Endothelial cell of umbilical vein (primary cell): Measurements from ENCODE around the gene PNLIP. TPM values are rescaled to one million over a fixed set of nuclear protein-coding genes. Genes with fewer than 3 reads are reported as not detected.

Experiments used
- BruUV-seq: library from RNA; stranded (reverse); fragments of 400-500 nt; replicated peaks from 2 replicates; lab custom pipeline; 2021; lab: Mats Ljungman, UMichigan
- CTCF ChIA-PET: fragments of 300-600, 350-600 bp; sonication (Branson Sonifier 250); formaldehyde crosslinking; loops from one replicate; lab custom pipeline; 2021; ENCODE audit warnings: antibody characterized with exemption, inconsistent platforms; lab: Charles Lee
- POLR2A ChIA-PET: fragments of 300-600, 350-600 bp; sonication (Branson Sonifier 250); formaldehyde crosslinking; loops from one replicate; lab custom pipeline; 2021; ENCODE audit warnings: antibody characterized with exemption, inconsistent platforms; lab: Charles Lee
- DNase-seq: peaks from one replicate; pipeline ENCODE4 v3.0.0-alpha.2; 2011; ENCODE audit warnings: low read depth, low spot score
- FAIRE-seq: peaks from 2 replicates; lab custom pipeline; 2011; peaks lifted over from hg19 to GRCh38; lab: Jason Lieb, UNC
- H2AFZ ChIP-seq: 2 replicates; pipeline ENCODE4 v1.6.0; 2012; ENCODE audit warnings: low read depth, low read length, control low read depth, inconsistent platforms
- H3K27ac ChIP-seq: 2 replicates; pipeline ENCODE4 v1.5.1; 2011; ENCODE audit warnings: low read depth, mild to moderate bottlenecking, control low read depth, low read length, moderate library complexity; ENCODE audit not compliant: insufficient read depth
- H3K27me3 ChIP-seq, 2 experiments: 2 replicates each; pipeline versions ENCODE4 v1.6.0 to v1.6.1; 2011; ENCODE audit warnings: low read length in 2 of 2, mixed read lengths in 1 of 2; ENCODE audit not compliant: control insufficient read depth in 2 of 2, insufficient read depth in 2 of 2
- H3K36me3 ChIP-seq, 2 experiments: 2 replicates in 1 of 2; 3 replicates in 1 of 2; pipeline ENCODE4 v1.5.1; 2011; ENCODE audit warnings: low read length in 2 of 2, mild to moderate bottlenecking in 1 of 2, moderate library complexity in 1 of 2; ENCODE audit not compliant: control insufficient read depth in 2 of 2, insufficient read depth in 2 of 2; ENCODE audit errors: extremely low read depth in 1 of 2
- H3K4me1 ChIP-seq: 3 replicates; pipeline ENCODE4 v1.5.1; 2011; ENCODE audit warnings: mild to moderate bottlenecking, low read length; ENCODE audit not compliant: control insufficient read depth, insufficient read depth; ENCODE audit errors: extremely low read depth
- H3K4me2 ChIP-seq: 2 replicates; pipeline ENCODE4 v1.6.1; 2011; ENCODE audit warnings: low read length, control low read depth, mixed read lengths; ENCODE audit not compliant: insufficient read depth
- H3K4me3 ChIP-seq, 3 experiments: fragments of 200-600 bp in 1 of 3; sonication (generic), shearing (Covaris generic) in 1 of 3; replicated peaks in 1 of 3; 2 replicates each; pipeline ENCODE4 v1.5.1; 2011 to 2016; ENCODE audit warnings: control low read depth in 3 of 3, low read length in 3 of 3, mild to moderate bottlenecking in 2 of 3, inconsistent platforms in 1 of 3, low read depth in 1 of 3, moderate library complexity in 1 of 3; ENCODE audit not compliant: insufficient read depth in 1 of 3
- H3K79me2 ChIP-seq: 2 replicates; pipeline ENCODE4 v1.6.0; 2012; ENCODE audit warnings: low read length, inconsistent platforms; ENCODE audit not compliant: control insufficient read depth, insufficient read depth
- H3K9ac ChIP-seq: replicated peaks from 2 replicates; pipeline ENCODE3; 2011; ENCODE audit warnings: low read length, control low read depth; ENCODE audit not compliant: insufficient read depth; ENCODE audit errors: extremely low read depth
- H3K9me1 ChIP-seq: replicated peaks from 3 replicates; pipeline ENCODE4 v1.6.0; 2011; ENCODE audit warnings: mild to moderate bottlenecking, low read length; ENCODE audit not compliant: control insufficient read depth, insufficient read depth; ENCODE audit errors: extremely low read depth
- H3K9me3 ChIP-seq: replicated peaks from 2 replicates; pipeline ENCODE4 v1.5.1; 2012; ENCODE audit warnings: low read length, inconsistent platforms; ENCODE audit not compliant: control insufficient read depth, insufficient read depth
- H4K20me1 ChIP-seq: replicated peaks from 2 replicates; pipeline ENCODE3; 2011; ENCODE audit warnings: mild to moderate bottlenecking, low read length; ENCODE audit not compliant: control insufficient read depth, insufficient read depth; ENCODE audit errors: extremely low read depth
- EZH2 ChIP-seq: IDR thresholded peaks from 2 replicates; pipeline ENCODE4 v1.6.1; 2012; ENCODE audit warnings: borderline replicate concordance, low read depth, mild to moderate bottlenecking, moderate library complexity, low read length, inconsistent platforms; ENCODE audit not compliant: severe bottlenecking
- FOS ChIP-seq: IDR thresholded peaks from 2 replicates; pipeline ENCODE4 v1.6.1; 2011; ENCODE audit warnings: mild to moderate bottlenecking, low read length, moderate library complexity, borderline replicate concordance; ENCODE audit not compliant: insufficient read depth
- GATA2 ChIP-seq: IDR thresholded peaks from 2 replicates; pipeline ENCODE4 v1.7.0; 2011; ENCODE audit warnings: low read depth, mild to moderate bottlenecking, moderate library complexity, mixed read lengths, low read length; ENCODE audit not compliant: insufficient read length, insufficient read depth
- JUN ChIP-seq: IDR thresholded peaks from 2 replicates; pipeline ENCODE4 v1.6.1; 2011; ENCODE audit warnings: borderline replicate concordance, low read depth; ENCODE audit not compliant: insufficient read length, insufficient read depth
- MYC ChIP-seq: IDR thresholded peaks from one replicate; pipeline ENCODE4 v1.6.1; 2011; ENCODE audit warnings: mild to moderate bottlenecking, low read depth, low read length
- POLR2A ChIP-seq: IDR thresholded peaks from 2 replicates; pipeline ENCODE4 v1.6.1; 2012; ENCODE audit warnings: low read depth, mild to moderate bottlenecking, control low read depth, low read length
- POLR2AphosphoS5 ChIP-seq: IDR thresholded peaks from 2 replicates; pipeline ENCODE4 v1.6.1; 2012; ENCODE audit warnings: low read depth, mild to moderate bottlenecking, control low read depth, low read length, moderate library complexity; ENCODE audit not compliant: insufficient read depth
- dilution Hi-C: fragments of 300-500 bp; cut with MboI; formaldehyde crosslinking; loops from one replicate; pipeline ENCODE4 v1.15.0; 2019; ENCODE audit warnings: low sequenced_read_pairs; ENCODE audit not compliant: extremely low pct_ligation_motif_present
- intact Hi-C: fragments of 100-400 bp; cut with micrococcal nuclease; formaldehyde crosslinking; loops from one replicate; pipeline ENCODE4 v1.10.0; 2022
- polyA plus RNA-seq, 4 experiments: library from polyadenylated mRNA; depleted of rRNA in 3 of 4; stranded (reverse) in 3 of 4; unstranded in 1 of 4; fragments of >200 nt; gene quantifications; 2 replicates each; pipeline versions ENCODE4 v1.2.1 to v1.2.3, GENCODE V29; 2011 to 2012; ENCODE audit warnings: missing spikeins in 1 of 4
- total RNA-seq: library from RNA; stranded (reverse); gene quantifications from 2 replicates; pipeline ENCODE4 v1.2.3, GENCODE V29; 2021
- TF ChIP-seq, protein P1 (sequence below): IDR thresholded peaks from 2 replicates; pipeline ENCODE4 v1.6.1; 2011; ENCODE audit not compliant: insufficient read depth, insufficient read length
- TF ChIP-seq, protein P2 (sequence below), 2 donors: IDR thresholded peaks; 1 replicate in 1 of 2; 2 replicates in 1 of 2; pipeline ENCODE4 v1.5.1; 2011; ENCODE audit warnings: low read length in 2 of 2, mild to moderate bottlenecking in 2 of 2, moderate library complexity in 2 of 2, control low read depth in 1 of 2, inconsistent platforms in 1 of 2, low read depth in 1 of 2; ENCODE audit not compliant: insufficient read depth in 1 of 2; ENCODE audit errors: extremely low read depth in 1 of 2

Gene PNLIP
- total and polyA plus RNA-seq, 2 donors (not counting 3 experiments of a cell fraction or from before 2014, with no cell fraction given) = not detected

DNA sequence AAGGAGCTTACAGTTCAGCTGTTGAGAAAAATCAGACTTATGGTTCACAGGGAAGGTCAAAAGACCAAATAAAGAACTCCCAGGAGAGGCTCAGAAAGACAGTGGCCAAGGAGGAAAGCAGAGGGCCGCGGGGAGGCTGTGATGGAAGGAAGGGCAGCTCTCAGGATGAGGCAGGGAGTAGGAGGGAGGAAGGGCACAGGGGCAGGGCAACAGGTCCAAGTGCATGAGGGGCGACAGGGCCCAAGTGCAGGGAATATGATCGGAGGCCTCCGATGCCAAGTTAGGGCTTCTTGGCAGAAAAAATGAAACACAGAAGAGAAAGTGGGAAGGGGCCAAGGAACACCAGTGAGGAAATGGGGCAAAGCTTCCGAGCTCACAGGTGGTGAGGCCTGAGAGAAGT lies 61.6 kb downstream of the PNLIP start:
- BruUV-seq = no TSS peak

DNA sequence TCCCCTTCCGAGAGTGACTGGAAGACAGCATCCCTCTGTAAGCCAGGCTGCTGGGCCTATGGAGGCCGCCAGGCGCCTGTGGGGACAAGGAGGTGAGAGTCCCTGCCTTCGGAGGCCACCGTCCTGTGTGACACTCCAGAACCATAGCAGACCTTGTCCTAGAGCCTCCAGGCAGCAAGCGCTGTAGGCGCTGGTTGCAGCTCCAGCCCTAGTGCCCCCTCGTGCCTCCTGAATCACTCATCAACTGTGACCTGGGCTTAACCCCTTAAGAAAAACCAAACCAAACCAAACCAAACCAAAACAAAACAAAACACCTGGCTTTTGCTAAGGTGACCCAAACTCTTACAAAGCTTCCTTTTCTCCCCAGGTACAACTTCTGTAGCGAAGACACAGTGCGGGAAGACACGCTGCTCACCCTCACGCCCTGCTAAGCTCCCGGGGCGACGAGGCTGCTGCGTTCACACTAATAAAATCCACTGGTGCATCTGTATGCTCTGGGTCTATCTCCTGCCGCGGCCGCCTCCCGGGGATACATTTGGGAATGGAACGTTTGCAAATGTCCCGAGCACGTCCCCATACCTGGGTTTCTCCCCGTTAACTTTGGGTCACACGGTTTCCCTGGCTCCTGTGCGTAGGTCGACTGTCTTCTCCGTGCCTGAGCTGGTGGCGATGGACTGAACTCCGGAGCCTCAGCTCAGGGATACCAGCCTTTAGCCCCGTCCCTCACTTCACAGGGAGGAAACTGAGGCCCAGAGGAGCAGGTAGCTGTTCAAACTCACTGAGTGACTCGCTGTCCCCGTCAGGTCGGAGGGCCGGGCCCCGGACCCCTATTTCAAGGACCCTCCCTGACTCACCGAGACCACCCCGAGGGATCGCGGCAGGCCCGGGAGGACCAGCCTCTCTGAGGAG lies 63.2 kb downstream of the PNLIP start:
- H3K36me3 ChIP-seq = no peaks in the 10 kb centered on the region
- dilution Hi-C loops = no loop called here
- no peaks in the 10 kb centered on the region for H4K20me1 ChIP-seq
- ChIA-PET POLR2A (no interaction called here), CTCF (no interaction called here)
- H3K27ac ChIP-seq = no peak overlapping the region
- no peaks in the 10 kb centered on the region for H3K9me3 ChIP-seq
- H3K9me1 ChIP-seq = no peaks in the 10 kb centered on the region
- DNase-seq (no peak), FAIRE-seq (no peak)
- H3K4me3 ChIP-seq = no peak overlapping the region
- intact Hi-C loops = no loop called here
- BruUV-seq = no TSS peak
- TF ChIP-seq POLR2A = no peak
- TF ChIP-seq, protein P1, sequence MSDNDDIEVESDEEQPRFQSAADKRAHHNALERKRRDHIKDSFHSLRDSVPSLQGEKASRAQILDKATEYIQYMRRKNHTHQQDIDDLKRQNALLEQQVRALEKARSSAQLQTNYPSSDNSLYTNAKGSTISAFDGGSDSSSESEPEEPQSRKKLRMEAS = no peak
- no peak for TF ChIP-seq POLR2AphosphoS5
- no peak for TF ChIP-seq FOS
- no peak for TF ChIP-seq JUN
- TF ChIP-seq, protein P2, sequence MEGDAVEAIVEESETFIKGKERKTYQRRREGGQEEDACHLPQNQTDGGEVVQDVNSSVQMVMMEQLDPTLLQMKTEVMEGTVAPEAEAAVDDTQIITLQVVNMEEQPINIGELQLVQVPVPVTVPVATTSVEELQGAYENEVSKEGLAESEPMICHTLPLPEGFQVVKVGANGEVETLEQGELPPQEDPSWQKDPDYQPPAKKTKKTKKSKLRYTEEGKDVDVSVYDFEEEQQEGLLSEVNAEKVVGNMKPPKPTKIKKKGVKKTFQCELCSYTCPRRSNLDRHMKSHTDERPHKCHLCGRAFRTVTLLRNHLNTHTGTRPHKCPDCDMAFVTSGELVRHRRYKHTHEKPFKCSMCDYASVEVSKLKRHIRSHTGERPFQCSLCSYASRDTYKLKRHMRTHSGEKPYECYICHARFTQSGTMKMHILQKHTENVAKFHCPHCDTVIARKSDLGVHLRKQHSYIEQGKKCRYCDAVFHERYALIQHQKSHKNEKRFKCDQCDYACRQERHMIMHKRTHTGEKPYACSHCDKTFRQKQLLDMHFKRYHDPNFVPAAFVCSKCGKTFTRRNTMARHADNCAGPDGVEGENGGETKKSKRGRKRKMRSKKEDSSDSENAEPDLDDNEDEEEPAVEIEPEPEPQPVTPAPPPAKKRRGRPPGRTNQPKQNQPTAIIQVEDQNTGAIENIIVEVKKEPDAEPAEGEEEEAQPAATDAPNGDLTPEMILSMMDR (IDR thresholded peaks at IDR 0.05; ENCODE audit: extremely low read depth in 1 of 2, insufficient read depth in 1 of 2, low read depth in 1 of 2, low read length in 2 of 2) = no peak
- no peak for TF ChIP-seq EZH2
- no peak for TF ChIP-seq MYC
- TF ChIP-seq GATA2 = no peak
- no peak overlapping the region for H3K4me2 ChIP-seq
- no peaks in the 10 kb centered on the region for H3K79me2 ChIP-seq
- no peaks in the 10 kb centered on the region for H3K4me1 ChIP-seq
- no peaks in the 10 kb centered on the region for H3K27me3 ChIP-seq
- H3K9ac ChIP-seq = no peak overlapping the region
- no peak overlapping the region for H2AFZ ChIP-seq

More for the DNA sequence above, 61.6 kb downstream of the PNLIP start:
- ChIA-PET POLR2A (no interaction called here), CTCF (no interaction called here)
- Histone ChIP-seq H3K79me2 (no peaks in the 10 kb centered on the region), H3K36me3 (no peaks in the 10 kb centered on the region), H4K20me1 (no peaks in the 10 kb centered on the region), H3K9me1 (no peaks in the 10 kb centered on the region), H3K4me3 (no peak overlapping the region), H2AFZ (no peak overlapping the region), H3K4me1 (no peaks in the 10 kb centered on the region), H3K9me3 (no peaks in the 10 kb centered on the region), H3K27ac (no peak overlapping the region), H3K9ac (no peak overlapping the region), H3K27me3 (no peaks in the 10 kb centered on the region), H3K4me2 (no peak overlapping the region)
- no peak for FAIRE-seq
- intact Hi-C loops = no loop called here
- no peak for TF ChIP-seq POLR2A
- TF ChIP-seq POLR2AphosphoS5 = no peak
- no peak for TF ChIP-seq GATA2
- TF ChIP-seq FOS = no peak
- TF ChIP-seq MYC = no peak
- TF ChIP-seq EZH2 = no peak
- dilution Hi-C loops = no loop called here
- DNase-seq = no peak
